MM.1S (cell line): ENCODE data around the gene PGGHG.

Experiments used
- EZH2phosphoT487 ChIP-seq: fragments of 300-600 bp; sonication (generic); IDR thresholded peaks from 2 replicates; pipeline ENCODE4 v1.6.1; 2018; ENCODE audit warnings: antibody characterized with exemption, low read length
- TF ChIP-seq, protein P1 (sequence below): fragments of 300-600 bp; sonication (generic); IDR thresholded peaks from 2 replicates; pipeline ENCODE4 v1.5.1; 2016; ENCODE audit warnings: antibody characterized with exemption, low read length, mixed read lengths

DNA sequence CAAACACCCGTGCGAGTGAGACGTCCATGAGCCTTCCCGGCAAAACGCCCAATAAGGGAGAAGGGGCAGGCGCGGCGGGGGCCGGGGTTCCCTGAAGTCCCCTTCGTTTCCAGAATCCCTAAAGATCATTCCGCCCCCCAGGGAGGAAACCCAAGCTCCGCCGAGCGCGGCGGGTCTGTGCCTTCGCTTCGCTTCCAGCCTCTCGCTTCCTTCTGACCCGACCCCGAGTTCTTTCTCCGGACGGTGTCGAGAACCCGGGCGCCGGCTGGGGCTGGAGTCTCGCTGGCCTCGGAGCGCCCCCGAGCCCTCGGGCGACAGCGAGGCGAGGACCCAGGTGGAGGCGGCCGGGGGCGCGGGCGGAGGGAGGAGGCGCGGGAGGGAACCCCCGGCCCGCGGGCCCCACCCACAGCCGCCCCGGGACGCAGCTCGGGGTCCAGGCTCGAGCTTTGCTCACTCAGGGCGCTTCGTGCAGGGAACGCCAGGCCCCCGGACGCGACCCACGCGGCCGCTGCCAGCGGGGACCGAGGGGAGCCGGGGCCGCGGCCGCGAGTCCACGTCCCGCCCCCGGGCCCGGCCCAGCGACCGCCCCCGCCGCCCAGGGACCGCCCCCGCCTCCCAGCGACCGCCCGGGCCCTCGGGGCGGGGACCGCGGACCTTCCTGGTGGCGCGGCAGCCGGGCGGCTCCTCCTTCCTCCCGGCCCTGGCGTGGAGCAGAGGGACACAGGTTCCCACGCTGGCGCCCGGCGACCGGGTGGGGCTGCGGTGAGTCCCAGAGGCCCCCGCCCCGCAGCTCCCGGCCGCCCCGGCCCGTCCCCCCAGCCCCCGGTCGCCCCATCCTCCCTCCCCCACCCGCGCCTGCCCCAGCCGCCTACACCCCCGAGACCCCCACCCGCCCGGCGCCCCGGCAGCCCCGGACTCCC is at the start of gene PGGHG:
- TF ChIP-seq, protein P1, sequence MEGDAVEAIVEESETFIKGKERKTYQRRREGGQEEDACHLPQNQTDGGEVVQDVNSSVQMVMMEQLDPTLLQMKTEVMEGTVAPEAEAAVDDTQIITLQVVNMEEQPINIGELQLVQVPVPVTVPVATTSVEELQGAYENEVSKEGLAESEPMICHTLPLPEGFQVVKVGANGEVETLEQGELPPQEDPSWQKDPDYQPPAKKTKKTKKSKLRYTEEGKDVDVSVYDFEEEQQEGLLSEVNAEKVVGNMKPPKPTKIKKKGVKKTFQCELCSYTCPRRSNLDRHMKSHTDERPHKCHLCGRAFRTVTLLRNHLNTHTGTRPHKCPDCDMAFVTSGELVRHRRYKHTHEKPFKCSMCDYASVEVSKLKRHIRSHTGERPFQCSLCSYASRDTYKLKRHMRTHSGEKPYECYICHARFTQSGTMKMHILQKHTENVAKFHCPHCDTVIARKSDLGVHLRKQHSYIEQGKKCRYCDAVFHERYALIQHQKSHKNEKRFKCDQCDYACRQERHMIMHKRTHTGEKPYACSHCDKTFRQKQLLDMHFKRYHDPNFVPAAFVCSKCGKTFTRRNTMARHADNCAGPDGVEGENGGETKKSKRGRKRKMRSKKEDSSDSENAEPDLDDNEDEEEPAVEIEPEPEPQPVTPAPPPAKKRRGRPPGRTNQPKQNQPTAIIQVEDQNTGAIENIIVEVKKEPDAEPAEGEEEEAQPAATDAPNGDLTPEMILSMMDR, result no peak
- TF ChIP-seq EZH2phosphoT487, result no peak
